Measurements from ENCODE around the gene GUCD1. TPM values are rescaled to one million over a fixed set of nuclear protein-coding genes. Genes with fewer than 3 reads are reported as not detected.

GUCD1 gene
- total and polyA plus RNA-seq, 2 of the 13 experiments (the other 11 are each of a cell fraction or from before 2014, with no cell fraction given): 128 to 245 TPM

- TF ChIP-seq AKAP8 (CRISPR knock-in tag; IDR thresholded peaks at IDR 0.05) (peak; percentile 72; the same call in 1 of the 2 replicates), ZNF746 (CRISPR knock-in tag; IDR thresholded peaks at IDR 0.05) (peak; percentile 97), ZNF142 (CRISPR knock-in tag; IDR thresholded peaks at IDR 0.05) (peak; percentile 67), GABPB1 (CRISPR knock-in tag; IDR thresholded peaks at IDR 0.05) (peak; percentile 70), ATAD3A (CRISPR knock-in tag; IDR thresholded peaks at IDR 0.05) (no peak), ATF5 (CRISPR knock-in tag; IDR thresholded peaks at IDR 0.05; ENCODE audit: low read depth) (0 out of 2 replicates have a peak, but pooled peaks have one; percentile 78), MED8 (CRISPR knock-in tag; IDR thresholded peaks at IDR 0.05; ENCODE audit: insufficient replicate concordance) (peak; percentile 92), NR3C1 (CRISPR knock-in tag; IDR thresholded peaks at IDR 0.05) (no peak), LCORL (IDR thresholded peaks at IDR 0.05) (no peak), LCORL (CRISPR knock-in tag; IDR thresholded peaks at IDR 0.05) (peak; percentile 98), RNF219 (CRISPR knock-in tag; IDR thresholded peaks at IDR 0.05) (peak; percentile 96; the same call in 1 of the 2 replicates), ZHX2 (IDR thresholded peaks at IDR 0.05; ENCODE audit: low read depth) (peak; percentile 71), ZHX2 (CRISPR knock-in tag; IDR thresholded peaks at IDR 0.05; ENCODE audit: borderline replicate concordance) (no peak), ZNF263 (CRISPR knock-in tag; IDR thresholded peaks at IDR 0.05) (peak; percentile 76)
Observed at GRCh38 chr22:24514241-24515026, 40.5 kb downstream of the GUCD1 start (continued).
